ENCODE results near the gene CYTH3. TPM values are rescaled to one million over a fixed set of nuclear protein-coding genes. Genes with fewer than 3 reads are reported as not detected.
"Not testable (repeated sequence)": the region's sequence is repeated elsewhere in the genome, so short reads cannot be mapped to it uniquely, and the experiment has no call there.

The CYTH3 gene
- total RNA-seq, 2 donors from 2014 or later, result 83.8 to 89.4 TPM

DNA sequence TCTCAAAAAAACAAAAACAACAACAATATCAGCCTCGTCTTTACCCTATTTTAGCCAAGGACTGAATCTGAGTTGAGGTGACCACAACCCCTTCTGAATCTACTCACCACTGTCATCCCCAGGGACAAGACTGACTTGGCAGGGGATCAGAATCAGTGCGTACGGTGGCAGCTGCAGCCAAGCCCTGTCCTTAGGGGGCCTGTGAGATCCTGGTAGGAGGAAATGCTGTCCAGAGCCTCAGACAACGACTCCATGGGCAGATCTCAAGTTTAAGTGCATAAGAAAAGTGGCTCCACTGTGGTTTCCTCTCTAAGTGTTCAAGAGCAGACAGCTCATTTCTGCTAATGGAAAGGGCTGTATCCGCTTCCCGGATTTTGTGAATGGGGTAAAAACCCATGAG is 22.4 kb upstream of the CYTH3 start:
- TF ChIP-seq CTCF (IDR thresholded peaks at IDR 0.05), result no peak
- no peaks in the 10 kb centered on the region for H3K36me3 ChIP-seq
- H3K4me1 ChIP-seq (ENCODE audit: control insufficient read depth in 1 of 2, low read depth in 2 of 2), result no peaks in the 10 kb centered on the region
- H3K27ac ChIP-seq, result no peak overlapping the region
- no peak overlapping the region for H3K4me3 ChIP-seq
- DNase-seq (ENCODE audit: low spot score) (no peak), ATAC-seq (ENCODE audit: insufficient number of reproducible peaks, low FRiP score, low read depth) (no peak)
- H3K9me3 ChIP-seq, result no peaks in the 10 kb centered on the region
- no peaks in the 10 kb centered on the region for H3K27me3 ChIP-seq (replicated peaks; ENCODE audit: insufficient read depth)

DNA sequence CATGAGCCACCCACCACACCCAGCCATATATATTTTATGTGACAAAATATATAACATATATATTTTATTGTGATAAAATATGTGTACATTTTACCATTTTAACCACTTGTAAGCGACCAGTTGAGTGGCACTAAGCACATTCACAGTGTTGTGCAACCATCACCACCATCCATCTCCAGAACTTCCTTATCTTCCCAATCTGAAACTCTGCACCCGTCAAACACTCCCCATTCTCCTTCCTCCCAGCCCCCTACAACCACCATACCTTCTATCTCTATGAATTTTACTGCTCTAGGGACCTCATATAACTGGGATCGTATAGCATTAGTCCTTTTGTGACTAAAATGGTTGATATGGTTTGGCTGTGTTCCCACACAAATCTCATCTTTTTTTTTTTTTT is 20.8 kb upstream of the CYTH3 start:
- no peaks in the 10 kb centered on the region for H3K36me3 ChIP-seq
- TF ChIP-seq CTCF (IDR thresholded peaks at IDR 0.05), result no peak
- no peak overlapping the region for H3K4me3 ChIP-seq
- no peaks in the 10 kb centered on the region for H3K4me1 ChIP-seq (ENCODE audit: control insufficient read depth in 1 of 2, low read depth in 2 of 2)
- H3K27me3 ChIP-seq (replicated peaks; ENCODE audit: insufficient read depth), result no peaks in the 10 kb centered on the region
- H3K27ac ChIP-seq, result no peak overlapping the region
- H3K9me3 ChIP-seq, result no peaks in the 10 kb centered on the region
- ATAC-seq (ENCODE audit: insufficient number of reproducible peaks, low FRiP score, low read depth) (no peak), DNase-seq (ENCODE audit: low spot score) (no peak)

DNA sequence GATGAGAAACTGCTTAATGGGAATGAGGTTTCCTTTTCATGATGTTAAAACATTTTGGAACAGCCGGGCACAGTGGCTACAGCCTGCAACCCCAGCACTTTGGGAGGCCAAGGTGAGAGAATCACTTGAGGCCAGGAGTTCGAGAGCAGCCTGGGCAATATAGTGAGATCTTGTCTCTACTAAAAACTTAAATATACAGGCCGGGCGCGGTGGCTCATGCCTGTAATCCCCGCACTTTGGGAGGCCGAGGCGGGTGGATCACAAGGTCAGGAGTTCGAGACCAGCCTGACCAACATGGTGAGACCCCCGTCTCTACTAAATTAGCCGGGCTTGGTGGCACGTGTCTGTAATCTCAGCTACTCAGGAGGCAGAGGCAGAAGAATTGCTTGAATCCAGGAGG is 19.5 kb upstream of the CYTH3 start:
- H3K36me3 ChIP-seq; ATAC-seq (ENCODE audit: insufficient number of reproducible peaks, low FRiP score, low read depth); DNase-seq (ENCODE audit: low spot score); H3K27me3 ChIP-seq (replicated peaks; ENCODE audit: insufficient read depth); H3K4me3 ChIP-seq; H3K27ac ChIP-seq; H3K9me3 ChIP-seq; H3K4me1 ChIP-seq (ENCODE audit: control insufficient read depth in 1 of 2, low read depth in 2 of 2): not testable (repeated sequence)

DNA sequence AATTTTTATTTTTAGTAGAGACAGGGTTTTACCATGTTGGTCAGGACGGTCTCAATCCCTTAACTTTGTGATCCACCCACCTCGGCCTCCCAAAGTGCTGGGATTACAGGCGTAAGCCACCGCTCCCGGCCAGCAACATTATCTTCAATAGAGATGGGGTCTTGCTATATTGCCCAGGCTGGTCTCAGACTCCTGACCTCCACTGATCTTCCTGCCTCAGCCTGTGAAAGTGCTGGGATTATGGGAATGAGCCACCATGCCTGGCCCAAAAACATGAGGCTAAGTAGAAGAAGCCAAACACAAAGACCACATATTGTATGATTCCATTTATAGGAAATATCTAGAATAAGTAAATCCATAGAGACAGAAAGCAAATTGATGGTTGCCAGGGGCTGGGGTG is 19.1 kb upstream of the CYTH3 start:
- Histone ChIP-seq H3K9me3 (no peaks in the 10 kb centered on the region), H3K27me3 (replicated peaks; ENCODE audit: insufficient read depth) (no peaks in the 10 kb centered on the region), H3K4me3 (no peak overlapping the region), H3K4me1 (ENCODE audit: control insufficient read depth in 1 of 2, low read depth in 2 of 2) (no peaks in the 10 kb centered on the region), H3K27ac (no peak overlapping the region), H3K36me3 (no peaks in the 10 kb centered on the region)
- ATAC-seq (ENCODE audit: insufficient number of reproducible peaks, low FRiP score, low read depth) (no peak), DNase-seq (ENCODE audit: low spot score) (no peak)
- no peak for TF ChIP-seq CTCF (IDR thresholded peaks at IDR 0.05)

DNA sequence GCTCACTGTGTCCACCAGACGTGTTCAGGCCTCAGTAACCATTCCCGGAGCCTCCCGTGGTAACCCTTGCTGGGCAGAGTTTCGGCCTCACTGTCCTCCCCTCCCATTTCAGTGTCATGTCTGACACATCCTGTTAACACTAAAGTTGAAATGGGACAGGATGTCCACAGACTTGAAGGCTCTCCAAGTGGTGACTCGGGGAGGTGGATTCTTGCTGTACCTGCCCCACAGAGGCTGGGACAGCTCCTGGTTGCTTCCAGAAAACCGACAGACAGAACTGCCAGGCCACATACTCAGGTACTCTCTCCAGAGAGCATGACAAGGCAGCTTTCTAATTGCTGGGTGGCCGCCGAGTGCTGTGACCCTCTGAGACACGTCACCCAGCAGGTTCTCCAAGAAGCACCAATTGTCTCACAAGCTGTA is 17.9 kb upstream of the CYTH3 start:
- Histone ChIP-seq H3K36me3 (no peaks in the 10 kb centered on the region), H3K4me1 (ENCODE audit: control insufficient read depth in 1 of 2, low read depth in 2 of 2) (no peaks in the 10 kb centered on the region), H3K27me3 (replicated peaks; ENCODE audit: insufficient read depth) (no peaks in the 10 kb centered on the region), H3K27ac (no peak overlapping the region), H3K4me3 (no peak overlapping the region), H3K9me3 (no peaks in the 10 kb centered on the region)
- DNase-seq (ENCODE audit: low spot score), result no peak
- no peak for TF ChIP-seq CTCF (IDR thresholded peaks at IDR 0.05)
- ATAC-seq (ENCODE audit: insufficient number of reproducible peaks, low FRiP score, low read depth), result no peak

DNA sequence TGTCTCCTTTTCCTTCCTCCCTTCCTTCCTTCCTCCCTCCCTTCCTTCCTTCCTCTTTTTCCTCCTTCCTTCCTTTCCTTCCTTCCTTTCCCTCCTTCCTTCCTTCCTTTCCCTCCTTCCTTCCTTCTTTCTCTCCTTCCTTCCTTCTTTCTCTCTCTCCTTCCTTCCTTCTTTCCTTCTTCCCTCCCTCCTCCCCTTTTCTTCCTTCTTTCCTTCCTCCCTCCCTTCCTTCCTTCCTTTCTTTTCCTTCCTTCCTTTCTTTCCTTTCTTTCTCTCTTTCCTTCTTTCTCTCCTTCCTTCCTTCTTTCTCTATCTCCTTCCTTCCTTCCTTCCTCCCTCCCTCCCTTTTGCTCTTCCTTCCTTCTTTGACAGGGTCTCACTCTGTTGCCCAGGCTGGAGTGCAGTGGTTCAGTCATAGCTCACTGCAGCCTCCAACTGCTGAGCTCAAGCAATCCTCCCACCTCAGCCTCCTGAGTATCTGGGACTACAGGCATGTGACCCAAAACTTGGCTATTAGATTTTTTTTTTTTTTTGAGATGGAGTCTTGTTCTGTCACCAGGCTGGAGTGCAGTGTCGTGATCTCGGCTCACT is 15.9 kb upstream of the CYTH3 start:
- no peak overlapping the region for H3K27ac ChIP-seq
- peaks cover 0 to 3% of the 10 kb centered on the region in 2 donors for H3K4me1 ChIP-seq (ENCODE audit: control insufficient read depth in 1 of 2, low read depth in 2 of 2)
- no peak for TF ChIP-seq CTCF (IDR thresholded peaks at IDR 0.05)
- H3K36me3 ChIP-seq, result no peaks in the 10 kb centered on the region
- H3K27me3 ChIP-seq (replicated peaks; ENCODE audit: insufficient read depth), result no peaks in the 10 kb centered on the region
- H3K4me3 ChIP-seq, result no peak overlapping the region
- ATAC-seq (ENCODE audit: insufficient number of reproducible peaks, low FRiP score, low read depth) (no peak), DNase-seq (ENCODE audit: low spot score) (no peak)
- H3K9me3 ChIP-seq, result no peaks in the 10 kb centered on the region

Data from thoracic aorta (tissue), 2 donors.